Stimulated activated CD8-positive, alpha-beta memory T cell treated with anti-CD3 and anti-CD28 coated beads, Interleukin-4, amount 100 ng/mL, for 48 hours (primary cell): ENCODE data around the gene PROM2.
"Not testable (repeated sequence)": the region's sequence is repeated elsewhere in the genome, so short reads cannot be mapped to it uniquely, and the experiment has no call there.

ENCODE experiments used
- DNase-seq: peaks from one replicate; pipeline ENCODE4 v3.0.0-alpha.2; 2020

Gene PROM2

GRCh38 chr2:95274291-95275150, at the start of gene PROM2:
PROM2 (plus strand) TSS chr2:95274449; CDS start chr2:95274586, 137 bp downstream.
- no peak for DNase-seq

- DNase-seq, result no peak
These were observed 48.6 kb upstream of the PROM2 start for GRCh38 chr2:95225658-95226057.

DNA sequence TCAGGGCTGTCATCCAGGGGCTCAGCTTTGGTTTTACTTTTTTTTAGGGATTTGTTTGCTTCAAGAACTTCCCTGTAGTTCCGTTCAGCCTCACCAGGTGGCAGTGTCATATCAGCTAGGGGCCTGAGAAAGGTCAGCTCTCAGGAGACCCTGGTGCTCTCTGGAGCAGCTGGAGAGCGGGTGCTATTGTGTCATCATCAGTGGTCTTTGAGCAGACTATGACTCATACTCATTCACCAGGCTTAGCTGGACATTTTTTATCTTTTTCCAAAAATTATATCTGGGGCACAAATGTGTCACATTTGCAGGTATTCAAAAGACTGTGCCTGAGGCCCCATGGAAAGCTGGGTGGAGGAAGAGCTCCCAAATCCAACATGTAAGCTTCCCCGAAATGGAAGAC, 42.5 kb upstream of the PROM2 start:
- peak; percentile 75 for DNase-seq

GRCh38 chr2:95232232-95232631, 42.0 kb upstream of the PROM2 start:
- no peak for DNase-seq

DNA sequence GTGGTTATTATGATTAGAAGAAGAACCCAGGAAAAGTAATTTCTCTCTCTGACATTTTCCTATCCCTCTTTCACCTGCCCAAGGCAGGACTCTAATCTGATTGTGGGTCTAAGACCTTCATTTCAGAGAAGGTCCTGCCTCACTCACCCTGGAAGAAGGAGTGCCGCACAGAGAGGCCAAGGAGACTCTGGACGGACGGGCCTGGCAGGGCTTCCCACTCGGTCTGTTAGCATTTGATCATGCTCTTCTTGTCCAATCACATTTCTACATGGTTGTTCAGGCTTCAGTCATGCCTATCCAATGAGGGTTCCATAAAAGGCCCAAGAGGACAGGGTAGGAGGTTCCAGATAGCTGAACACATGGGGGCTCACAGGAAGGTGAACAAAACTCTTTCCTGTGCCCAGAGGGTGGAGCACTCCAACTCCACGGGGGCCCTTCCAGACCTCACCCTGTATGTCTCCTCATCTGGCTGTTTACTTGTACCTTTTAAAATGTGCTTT, 39.9 kb upstream of the PROM2 start:
- DNase-seq, result no peak

GRCh38 chr2:95234816-95235215, 39.4 kb upstream of the PROM2 start:
- no peak for DNase-seq

DNA sequence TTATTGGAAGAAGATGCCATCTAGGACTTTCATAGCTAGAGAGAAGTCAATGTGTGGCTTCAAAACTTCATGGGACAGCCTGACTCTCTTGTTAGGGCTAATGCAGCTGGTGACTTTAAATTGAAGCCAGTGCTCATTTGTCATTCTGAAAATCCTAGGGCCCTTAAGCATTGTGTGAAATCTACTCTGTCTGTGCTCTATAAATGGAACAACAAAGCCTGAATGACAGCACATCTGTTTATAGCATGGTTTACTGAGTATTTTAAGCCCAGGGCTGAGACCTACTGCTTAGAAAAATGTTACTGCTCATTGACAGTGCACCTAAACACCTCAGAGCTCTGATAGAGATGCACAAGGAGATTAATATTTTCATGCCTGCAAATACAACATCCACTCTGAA, 36.1 kb upstream of the PROM2 start:
- DNase-seq, result no peak

GRCh38 chr2:95240091-95240490, 34.2 kb upstream of the PROM2 start:
- no peak for DNase-seq

DNA sequence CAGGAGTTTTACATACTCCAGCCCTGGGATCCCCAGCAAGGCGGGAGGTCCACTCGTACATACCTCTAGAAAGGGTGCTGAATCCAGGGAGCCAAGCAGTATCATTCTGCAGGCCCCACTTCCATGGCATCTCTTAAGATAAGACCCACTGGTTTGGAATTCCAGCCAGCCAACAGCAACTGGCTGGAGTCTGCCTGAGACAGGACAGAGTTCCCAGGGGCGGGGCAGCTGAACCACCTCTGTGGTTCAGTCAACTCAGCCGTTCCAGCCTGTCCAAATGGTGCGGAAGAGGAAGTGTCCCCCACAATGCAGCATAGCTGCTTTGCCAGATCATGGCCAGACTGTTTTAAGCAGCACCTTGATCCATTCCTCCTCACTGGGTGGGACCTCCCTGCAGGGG, 33.7 kb upstream of the PROM2 start:
- no peak for DNase-seq

DNA sequence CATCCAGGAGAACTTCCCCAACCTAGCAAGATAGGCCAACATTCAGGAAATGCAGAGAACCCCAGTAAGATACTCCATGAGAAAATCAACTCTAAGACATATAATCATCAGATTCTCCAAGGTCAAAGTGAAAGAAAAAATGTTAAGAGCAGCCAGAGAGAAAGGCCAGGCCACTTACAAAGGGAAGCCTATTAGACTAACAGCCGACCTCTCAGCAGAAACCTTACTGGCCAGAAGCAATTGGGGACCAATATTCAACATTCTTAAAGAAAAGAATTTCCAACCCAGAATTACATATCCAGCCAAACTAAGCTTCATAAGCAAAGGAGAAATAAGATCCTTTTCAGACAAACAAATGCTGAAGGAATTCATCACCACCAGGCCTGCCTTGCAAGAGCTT, 32.2 kb upstream of the PROM2 start:
- not testable (repeated sequence) for DNase-seq

GRCh38 chr2:95258271-95258670, 16.0 kb upstream of the PROM2 start:
- no peak for DNase-seq

- no peak for DNase-seq
These were observed 13.9 kb upstream of the PROM2 start for GRCh38 chr2:95260028-95261023.

DNA sequence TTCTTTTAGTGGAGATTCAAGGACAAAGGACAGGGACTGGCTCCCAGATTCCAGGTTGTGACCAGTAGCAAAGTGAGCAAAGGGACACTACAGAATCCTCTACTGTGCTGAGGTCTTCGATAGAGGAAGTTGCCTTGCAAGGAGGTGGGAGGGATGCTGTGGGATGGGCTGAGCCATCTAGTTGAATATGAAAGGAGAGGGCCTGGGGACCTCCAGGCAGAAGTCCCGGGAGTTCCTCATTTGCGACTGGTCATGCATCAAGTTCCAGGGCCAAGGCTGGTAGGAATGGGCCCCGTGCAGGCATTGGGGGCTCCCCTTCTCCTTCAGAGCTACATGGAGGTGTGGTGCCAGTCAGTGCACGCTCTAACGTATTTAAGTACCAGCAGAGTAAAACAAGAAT, 12.6 kb upstream of the PROM2 start:
- no peak for DNase-seq

- DNase-seq, result no peak
These were observed 11.2 kb upstream of the PROM2 start for GRCh38 chr2:95262896-95263542.

GRCh38 chr2:95264624-95265023, 9.6 kb upstream of the PROM2 start:
- DNase-seq, result no peak

DNA sequence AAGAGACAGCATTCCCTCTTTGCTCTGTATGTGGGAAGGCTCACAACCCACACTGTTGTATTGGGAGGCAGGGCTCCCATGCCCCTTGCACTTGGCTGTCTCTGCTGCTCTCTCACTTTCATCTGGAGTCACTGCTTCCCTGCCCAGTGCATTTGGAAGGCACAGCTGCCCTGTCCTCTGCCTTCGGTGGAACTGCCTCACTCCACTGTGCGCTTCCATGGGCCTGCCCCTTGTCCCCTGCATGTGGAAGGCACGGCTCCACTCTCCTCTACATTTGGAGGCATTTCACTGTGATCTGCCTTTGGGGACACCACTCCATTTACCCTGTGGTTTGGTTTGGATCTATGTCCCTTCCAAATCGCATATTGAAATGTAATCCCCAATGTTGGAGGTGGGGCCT, 9.1 kb upstream of the PROM2 start:
- peak; percentile 7 for DNase-seq

DNA sequence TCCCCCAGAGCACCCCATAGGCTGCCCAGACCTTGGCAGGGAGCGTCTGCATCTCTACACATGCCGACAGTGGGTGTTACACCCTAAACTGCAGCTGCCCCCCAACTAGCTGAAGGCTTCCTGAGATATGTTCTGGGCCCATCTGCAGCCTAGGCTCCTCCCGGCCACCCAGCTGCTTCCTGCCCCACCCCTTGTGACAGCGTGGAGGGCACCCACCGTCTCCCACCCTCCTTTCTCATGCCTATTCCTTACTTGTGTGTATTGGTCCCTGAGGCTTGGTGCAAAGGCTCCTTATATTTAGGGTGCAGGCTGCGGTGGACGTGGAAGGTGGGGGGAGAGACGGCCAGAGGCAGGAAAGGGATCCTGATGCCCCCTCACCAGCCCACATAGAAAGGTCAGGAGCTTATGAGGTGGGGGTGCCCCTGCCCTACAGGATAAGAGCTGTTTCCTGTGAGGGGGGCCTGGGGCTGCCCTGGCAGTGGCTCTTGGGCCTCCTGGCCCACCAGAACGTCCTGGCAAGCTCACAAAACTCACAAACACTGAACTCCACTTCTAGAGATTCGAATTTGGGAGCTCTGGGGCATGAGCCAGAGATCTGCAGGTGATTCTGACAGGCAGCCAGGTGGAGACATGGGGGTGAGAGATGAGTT, 7.3 kb upstream of the PROM2 start:
- DNase-seq, result peak; percentile 1

- DNase-seq, result peak; percentile 1
These were observed 6.6 kb upstream of the PROM2 start for GRCh38 chr2:95267458-95268210.

DNA sequence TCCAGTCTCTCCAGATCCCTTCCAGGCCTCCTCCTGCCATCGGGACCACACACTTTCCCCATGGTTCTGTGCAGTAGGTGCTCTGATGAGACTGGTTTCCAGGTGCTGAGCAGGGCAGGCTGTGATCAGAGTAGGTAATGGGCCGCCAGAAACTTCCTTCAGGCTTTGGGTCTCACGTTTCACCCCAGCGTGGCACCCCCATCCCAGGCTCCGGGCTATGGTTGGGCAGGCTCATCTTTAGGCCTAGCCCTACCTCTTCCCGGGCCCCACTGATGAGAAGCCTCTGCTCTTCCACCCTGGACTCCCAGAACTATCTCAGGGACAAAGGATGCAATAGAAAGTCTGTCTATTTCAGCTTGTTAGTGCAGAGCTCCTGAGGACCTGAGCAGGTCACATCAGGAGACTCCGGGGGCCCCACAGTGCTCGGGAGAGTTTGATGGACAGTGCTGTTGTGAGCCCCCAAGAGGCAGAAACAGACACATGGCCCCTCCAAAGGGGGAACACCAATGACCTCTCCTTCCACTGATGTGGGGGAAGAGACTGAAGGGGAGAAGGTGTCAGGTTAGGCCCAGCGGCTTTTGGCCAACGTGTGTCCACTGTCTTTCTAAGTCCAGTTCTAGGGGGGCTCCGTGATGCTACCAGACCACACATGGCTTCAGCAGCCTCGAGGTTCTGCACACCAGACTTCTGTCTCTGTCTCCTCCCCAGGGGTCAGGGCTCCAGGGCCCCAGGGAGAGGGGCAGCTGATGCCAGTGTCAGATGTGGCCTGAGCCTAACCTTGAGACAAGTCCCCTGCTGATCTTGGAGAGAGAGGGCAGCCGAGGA, 5.8 kb upstream of the PROM2 start:
- DNase-seq, result peak; percentile 10

DNA sequence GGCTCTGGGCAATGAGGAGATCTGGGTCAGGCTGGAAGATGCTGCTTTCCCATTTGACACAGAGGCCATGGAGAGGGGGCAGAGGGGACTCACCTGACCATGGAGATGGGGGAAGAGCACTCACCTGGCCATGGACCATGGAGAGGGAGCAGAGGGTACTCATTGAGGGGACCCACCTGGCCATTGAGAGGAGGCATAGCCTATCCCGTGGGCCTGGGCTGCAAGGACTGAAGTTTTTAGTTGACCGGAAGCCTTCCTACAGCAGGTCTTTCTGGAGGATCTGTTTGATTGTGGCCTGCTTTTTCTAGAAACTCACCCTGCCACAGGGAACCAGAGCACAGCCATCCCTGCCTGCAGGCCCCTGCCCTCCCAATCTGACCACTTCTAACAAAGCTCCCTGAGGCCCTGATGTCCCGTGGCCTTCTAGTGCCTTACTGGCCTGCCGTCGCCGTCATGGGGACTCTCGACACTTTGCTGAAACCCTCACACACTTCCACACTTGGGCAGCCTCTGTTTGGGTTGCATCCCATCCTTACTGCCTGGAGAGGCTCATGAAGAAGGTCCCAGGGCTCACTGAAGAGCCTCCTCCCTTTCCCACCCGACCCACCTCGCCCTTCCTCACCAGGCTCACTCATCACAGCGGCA, 5.1 kb upstream of the PROM2 start:
- peak; percentile 9 for DNase-seq
